PC-3 (cell line): ENCODE results near the gene CCL17.
"Not testable (repeated sequence)": the region's sequence is repeated elsewhere in the genome, so short reads cannot be mapped to it uniquely, and the experiment has no call there.

Source experiments
- EZH2 ChIP-seq: fragments of 300-600 bp; sonication (generic); IDR thresholded peaks from one replicate; pipeline ENCODE4 v1.6.1; 2017; ENCODE audit warnings: antibody characterized with exemption, mild to moderate bottlenecking, low read length; ENCODE audit not compliant: unreplicated experiment
- TF ChIP-seq, protein P1 (sequence below): fragments of 300-600 bp; sonication (generic); conservative IDR thresholded peaks from 2 replicates; pipeline ENCODE4 v1.5.1; 2017; ENCODE audit warnings: antibody characterized with exemption, low read depth, mild to moderate bottlenecking, low read length

DNA sequence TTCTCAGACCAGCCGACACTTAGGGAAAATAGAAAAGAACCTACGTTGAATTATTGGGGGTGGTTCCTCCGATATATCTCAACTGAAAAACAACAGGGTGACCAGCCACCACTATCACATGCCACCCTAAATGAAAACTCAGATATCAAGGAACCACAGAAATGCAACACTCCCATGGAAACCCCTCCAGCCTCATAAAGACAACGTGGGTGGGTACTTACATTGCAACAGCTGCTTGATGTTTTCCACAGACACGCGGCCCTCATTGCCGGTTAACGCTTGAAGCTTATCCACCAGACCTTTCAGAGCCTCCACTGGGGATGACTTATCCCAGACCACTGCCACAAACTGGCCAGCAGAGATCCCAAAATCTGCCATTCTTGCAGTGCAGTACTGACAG lies 36.0 kb downstream of the CCL17 start:
- TF ChIP-seq EZH2: not testable (repeated sequence)
- TF ChIP-seq, protein P1, sequence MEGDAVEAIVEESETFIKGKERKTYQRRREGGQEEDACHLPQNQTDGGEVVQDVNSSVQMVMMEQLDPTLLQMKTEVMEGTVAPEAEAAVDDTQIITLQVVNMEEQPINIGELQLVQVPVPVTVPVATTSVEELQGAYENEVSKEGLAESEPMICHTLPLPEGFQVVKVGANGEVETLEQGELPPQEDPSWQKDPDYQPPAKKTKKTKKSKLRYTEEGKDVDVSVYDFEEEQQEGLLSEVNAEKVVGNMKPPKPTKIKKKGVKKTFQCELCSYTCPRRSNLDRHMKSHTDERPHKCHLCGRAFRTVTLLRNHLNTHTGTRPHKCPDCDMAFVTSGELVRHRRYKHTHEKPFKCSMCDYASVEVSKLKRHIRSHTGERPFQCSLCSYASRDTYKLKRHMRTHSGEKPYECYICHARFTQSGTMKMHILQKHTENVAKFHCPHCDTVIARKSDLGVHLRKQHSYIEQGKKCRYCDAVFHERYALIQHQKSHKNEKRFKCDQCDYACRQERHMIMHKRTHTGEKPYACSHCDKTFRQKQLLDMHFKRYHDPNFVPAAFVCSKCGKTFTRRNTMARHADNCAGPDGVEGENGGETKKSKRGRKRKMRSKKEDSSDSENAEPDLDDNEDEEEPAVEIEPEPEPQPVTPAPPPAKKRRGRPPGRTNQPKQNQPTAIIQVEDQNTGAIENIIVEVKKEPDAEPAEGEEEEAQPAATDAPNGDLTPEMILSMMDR: not testable (repeated sequence)
